ENCODE measurements around the gene RGS4. TPM values are rescaled to one million over a fixed set of nuclear protein-coding genes. Genes with fewer than 3 reads are reported as not detected.

The RGS4 gene
- total and polyA plus RNA-seq, 2 of the 13 experiments (the other 11 are each of a cell fraction or from before 2014, with no cell fraction given), result not detected

- ChIA-PET CTCF (ENCODE audit: low intra/inter-chr PET ratio, low total read pairs) (no interaction called here), POLR2A (no interaction called here)
- BruUV-seq (replicated peaks), result no TSS peak
- intact Hi-C loops (cut with micrococcal nuclease; ENCODE audit: unreplicated experiment) (no loop called here), in situ Hi-C loops (cut with HindIII; ENCODE audit: extremely low pct_ligation_motif_present, low pct_unique_long_range_greater_than_20kb) (loop anchor here (10.0 kb wide), 1 partner anchor 192 kb away; no protein-coding TSS in a partner anchor)
- no peaks in the 10 kb centered on the region for H3K36me3 ChIP-seq (replicated peaks in 1 of 2; ENCODE audit: control insufficient read depth in 1 of 2, insufficient read depth in 2 of 2, low read length in 2 of 2)
- no peaks in the 10 kb centered on the region for H3K79me2 ChIP-seq (ENCODE audit: insufficient read depth, low read length)
- WGBS (ENCODE audit: low lambda C conversion rate), result 5% methylated on average over 3 of the region's 3 CpGs
- H3K9ac ChIP-seq (ENCODE audit: insufficient read depth, low read depth, low read length), result no peak overlapping the region
- H3K4me2 ChIP-seq (ENCODE audit: low read depth, low read length), result no peak overlapping the region
- no peak overlapping the region for H3K4me3 ChIP-seq (replicated peaks in 1 of 3; ENCODE audit: insufficient read depth in 1 of 3, low read depth in 2 of 3, low read length in 3 of 3)
- H2AFZ ChIP-seq (ENCODE audit: low read length), result no peak overlapping the region
- H3K4me1 ChIP-seq (ENCODE audit: insufficient read depth, low read length), result no peaks in the 10 kb centered on the region
- H3K27me3 ChIP-seq (ENCODE audit: control insufficient read depth in 1 of 2, insufficient read depth in 2 of 2, low read length in 2 of 2), result no peaks in the 10 kb centered on the region
- no peaks in the 10 kb centered on the region for H4K20me1 ChIP-seq (ENCODE audit: insufficient read depth, low read length)
- H3K27ac ChIP-seq (ENCODE audit: extremely low read length, insufficient read depth, low read length), result no peak overlapping the region
- DNase-seq (ENCODE audit: low spot score) (no peak), ATAC-seq (no peak), FAIRE-seq (no peak)
- H3K9me3 ChIP-seq (ENCODE audit: low read length), result no peaks in the 10 kb centered on the region
- TF ChIP-seq HOXD1 (CRISPR knock-in tag; IDR thresholded peaks at IDR 0.05) (no peak), AKNA (CRISPR knock-in tag; IDR thresholded peaks at IDR 0.05; ENCODE audit: borderline replicate concordance) (no peak), BRF2 (CRISPR knock-in tag; IDR thresholded peaks at IDR 0.05) (no peak), PRPF4 (IDR thresholded peaks at IDR 0.05; ENCODE audit: low read depth, low read length, poor library complexity, severe bottlenecking) (no peak), ZNF674 (CRISPR knock-in tag; IDR thresholded peaks at IDR 0.05; ENCODE audit: low read depth) (no peak), ZNF333 (CRISPR knock-in tag; IDR thresholded peaks at IDR 0.05; ENCODE audit: borderline replicate concordance) (no peak), ZNF572 (CRISPR knock-in tag; IDR thresholded peaks at IDR 0.05) (no peak), ZNF253 (CRISPR knock-in tag; IDR thresholded peaks at IDR 0.05; ENCODE audit: borderline replicate concordance) (no peak), ZNF776 (CRISPR knock-in tag; IDR thresholded peaks at IDR 0.05) (no peak), IRF9 (CRISPR knock-in tag; IDR thresholded peaks at IDR 0.05; ENCODE audit: borderline replicate concordance) (no peak), RBM39 (IDR thresholded peaks at IDR 0.05; ENCODE audit: low read depth, low read length, poor library complexity, severe bottlenecking) (no peak), ZNF550 (CRISPR knock-in tag; IDR thresholded peaks at IDR 0.05; ENCODE audit: borderline replicate concordance) (no peak), NFKB2 (CRISPR knock-in tag; IDR thresholded peaks at IDR 0.05; ENCODE audit: borderline replicate concordance) (no peak), HMG20B (CRISPR knock-in tag; conservative IDR thresholded peaks at IDR 0.05) (no peak), ZBTB43 (CRISPR knock-in tag; conservative IDR thresholded peaks at IDR 0.05) (no peak)
These were observed 7.3 kb downstream of the RGS4 start for GRCh38 chr1:163076446-163076845.

All from HepG2 (cell line).